ENCODE data around the gene AURKA. TPM values are rescaled to one million over a fixed set of nuclear protein-coding genes. Genes with fewer than 3 reads are reported as not detected.

Gene AURKA
- total and polyA plus RNA-seq, 9 of the 15 experiments (the other 6 are each of a cell fraction or from before 2014, with no cell fraction given) = 72.7 to 162 (median 113) TPM

- peak; percentile 44; the same call in 1 of the 2 replicates for TF ChIP-seq ZNF431 (CRISPR knock-in tag; IDR thresholded peaks at IDR 0.05)
- no peak for TF ChIP-seq TAF7 (tag; IDR thresholded peaks at IDR 0.05)
- TF ChIP-seq POLR2AphosphoS5 (IDR thresholded peaks at IDR 0.05; ENCODE audit: control insufficient read depth, insufficient read depth, low read depth, low read length) = peak; percentile 62
- peak; percentile 71 for TF ChIP-seq PML (IDR thresholded peaks at IDR 0.05; ENCODE audit: low read length)
- peak; percentile 99 for TF ChIP-seq CEBPB (tag; IDR thresholded peaks at IDR 0.05)
- peak; percentile 64; the same call in 1 of the 2 replicates for TF ChIP-seq ZNF175 (CRISPR knock-in tag; IDR thresholded peaks at IDR 0.05; ENCODE audit: low read depth)
- no peak for TF ChIP-seq CCNT2 (IDR thresholded peaks at IDR 0.05; ENCODE audit: borderline replicate concordance, extremely low read depth, insufficient read length, low read depth, low read length)
- TF ChIP-seq ZBTB49 (CRISPR knock-in tag; IDR thresholded peaks at IDR 0.05; ENCODE audit: borderline replicate concordance) = no peak
- peak; percentile 25; the same call in 1 of the 2 replicates for TF ChIP-seq TRIM28 (IDR thresholded peaks at IDR 0.05)
- no peak for TF ChIP-seq THRA (IDR thresholded peaks at IDR 0.05)
- peak; percentile 99 for TF ChIP-seq CXXC5 (CRISPR knock-in tag; IDR thresholded peaks at IDR 0.05)
- TF ChIP-seq MEIS2 (IDR thresholded peaks at IDR 0.05; ENCODE audit: partially characterized antibody) = peak; percentile 84
- peak; percentile 54 for TF ChIP-seq NEUROD1 (IDR thresholded peaks at IDR 0.05; ENCODE audit: borderline replicate concordance, low read depth, low read length, partially characterized antibody)
- no peak for TF ChIP-seq PBX2 (CRISPR knock-in tag; IDR thresholded peaks at IDR 0.05; ENCODE audit: low read depth)
- no peak for TF ChIP-seq PBX2 (tag; conservative IDR thresholded peaks at IDR 0.05; ENCODE audit: low read depth)
- TF ChIP-seq TAF9B (IDR thresholded peaks at IDR 0.05; ENCODE audit: partially characterized antibody) = peak; percentile 78
- TF ChIP-seq CBX5 (IDR thresholded peaks at IDR 0.05; ENCODE audit: borderline replicate concordance, low read depth) = peak; percentile 29; the same call in 1 of the 2 replicates
- peak; percentile 50 for TF ChIP-seq POLR2B (IDR thresholded peaks at IDR 0.05; ENCODE audit: low read depth, partially characterized antibody)
- TF ChIP-seq ZNF444 (CRISPR knock-in tag; IDR thresholded peaks at IDR 0.05) = no peak
- TF ChIP-seq PCBP1 (IDR thresholded peaks at IDR 0.05; ENCODE audit: low read depth, low read length, poor library complexity, severe bottlenecking) = no peak
- TF ChIP-seq FOXP1 (CRISPR knock-in tag; IDR thresholded peaks at IDR 0.05) = no peak
- peak; percentile 40; the same call in 1 of the 2 replicates for TF ChIP-seq STAT5A (IDR thresholded peaks at IDR 0.05; ENCODE audit: borderline replicate concordance, low read length)
- TF ChIP-seq GATAD2B (IDR thresholded peaks at IDR 0.05; ENCODE audit: borderline replicate concordance) = peak; percentile 78; the same call in 1 of the 2 replicates
These were observed at the start of gene AURKA, which contains the start of gene CSTF1 (continued) for GRCh38 chr20:56392132-56392880.

All from K562 (cell line).